Ectodermal cell (in vitro differentiated cells): ENCODE measurements around the gene SF3A2.

Source experiments
- H3K27ac ChIP-seq: 2 replicates; pipeline ENCODE4 v1.7.0; 2013; ENCODE audit warnings: mild to moderate bottlenecking, low read depth, low read length; ENCODE audit not compliant: insufficient read depth, poor library complexity, severe bottlenecking
- H3K27me3 ChIP-seq: 2 replicates; pipeline ENCODE4 v1.7.0; 2013; ENCODE audit warnings: mild to moderate bottlenecking, low read length; ENCODE audit not compliant: insufficient read depth, control insufficient read depth, poor library complexity, severe bottlenecking
- H3K36me3 ChIP-seq: one replicate; pipeline ENCODE4 v1.7.0; 2013; ENCODE audit warnings: low read length; ENCODE audit not compliant: control insufficient read depth, insufficient read depth
- H3K4me1 ChIP-seq: one replicate; pipeline ENCODE4 v1.7.0; 2013; ENCODE audit warnings: low read length; ENCODE audit not compliant: control insufficient read depth, insufficient read depth
- H3K4me3 ChIP-seq: 2 replicates; pipeline ENCODE4 v1.7.0; 2013; ENCODE audit warnings: low read depth, low read length, control low read depth; ENCODE audit not compliant: insufficient read depth
- H3K9me3 ChIP-seq: 2 replicates; pipeline ENCODE4 v1.7.0; 2013; ENCODE audit warnings: mild to moderate bottlenecking, low read length, moderate library complexity; ENCODE audit not compliant: control insufficient read depth
- WGBS, 2 experiments: methylation state at CpG; one replicate each; pipeline ENCODE4 v1.1.7; 2013; ENCODE audit warnings: missing lambda C conversion rate in 2 of 2; 5-methylcytosine and 5-hydroxymethylcytosine counted together

SF3A2 gene

GRCh38 chr19:2247433-2248101 lies 10.9 kb downstream of the SF3A2 start:
- Histone ChIP-seq H3K4me1 (no peaks in the 10 kb centered on the region), H3K9me3 (no peaks in the 10 kb centered on the region), H3K27me3 (peaks cover 30% of the 10 kb centered on the region), H3K27ac (no peak overlapping the region), H3K36me3 (peaks cover 41% of the 10 kb centered on the region), H3K4me3 (no peak overlapping the region)
- 91 to 94% methylated on average over 26 to 28 of the region's 28 CpGs for WGBS, 2 experiments

- Histone ChIP-seq H3K27me3 (peaks cover 39% of the 10 kb centered on the region), H3K4me1 (peaks cover 1% of the 10 kb centered on the region), H3K27ac (no peak overlapping the region), H3K36me3 (peaks cover 38% of the 10 kb centered on the region), H3K9me3 (no peaks in the 10 kb centered on the region), H3K4me3 (no peak overlapping the region)
- WGBS, 2 experiments, result 90 to 94% methylated on average over 21 of the region's 21 CpGs
Measured at GRCh38 chr19:2248136-2249009, 11.7 kb downstream of the SF3A2 start.

- peaks cover 31% of the 10 kb centered on the region for H3K36me3 ChIP-seq
Measured at GRCh38 chr19:2249010-2249866, 12.6 kb downstream of the SF3A2 start, which contains the start of gene AMH. Gene AMH (plus strand): TSS chr19:2249323. CDS start chr19:2249333, 10 bp downstream.

GRCh38 chr19:2249880-2250765 lies 13.5 kb downstream of the SF3A2 start:
- 76% methylated on average over 43 of the region's 43 CpGs for WGBS, 2 experiments
- no peak overlapping the region for H3K27ac ChIP-seq
- H3K27me3 ChIP-seq, result peaks cover 50% of the 10 kb centered on the region
- peaks cover 7% of the 10 kb centered on the region for H3K4me1 ChIP-seq
- H3K36me3 ChIP-seq, result peaks cover 22% of the 10 kb centered on the region
- H3K4me3 ChIP-seq, result no peak overlapping the region
- no peaks in the 10 kb centered on the region for H3K9me3 ChIP-seq

More at GRCh38 chr19:2249010-2249866, 12.6 kb downstream of the SF3A2 start, which contains the start of gene AMH:
- H3K27me3 ChIP-seq, result peaks cover 47% of the 10 kb centered on the region
- peaks cover 7% of the 10 kb centered on the region for H3K4me1 ChIP-seq
- H3K4me3 ChIP-seq, result no peak within 1 kb of the TSS
- H3K9me3 ChIP-seq, result no peaks in the 10 kb centered on the region
- peak within 1 kb of the TSS; percentile 16 for H3K27ac ChIP-seq
- WGBS, 2 experiments, result 89 to 90% methylated on average over 27 of the region's 27 CpGs

GRCh38 chr19:2250766-2251105 lies 14.1 kb downstream of the SF3A2 start:
- Histone ChIP-seq H3K4me3 (no peak overlapping the region), H3K36me3 (peaks cover 16% of the 10 kb centered on the region), H3K27ac (no peak overlapping the region), H3K27me3 (peaks cover 50% of the 10 kb centered on the region), H3K9me3 (no peaks in the 10 kb centered on the region), H3K4me1 (peaks cover 7% of the 10 kb centered on the region)
- WGBS, 2 experiments, result 76 to 77% methylated on average over 40 of the region's 40 CpGs

DNA sequence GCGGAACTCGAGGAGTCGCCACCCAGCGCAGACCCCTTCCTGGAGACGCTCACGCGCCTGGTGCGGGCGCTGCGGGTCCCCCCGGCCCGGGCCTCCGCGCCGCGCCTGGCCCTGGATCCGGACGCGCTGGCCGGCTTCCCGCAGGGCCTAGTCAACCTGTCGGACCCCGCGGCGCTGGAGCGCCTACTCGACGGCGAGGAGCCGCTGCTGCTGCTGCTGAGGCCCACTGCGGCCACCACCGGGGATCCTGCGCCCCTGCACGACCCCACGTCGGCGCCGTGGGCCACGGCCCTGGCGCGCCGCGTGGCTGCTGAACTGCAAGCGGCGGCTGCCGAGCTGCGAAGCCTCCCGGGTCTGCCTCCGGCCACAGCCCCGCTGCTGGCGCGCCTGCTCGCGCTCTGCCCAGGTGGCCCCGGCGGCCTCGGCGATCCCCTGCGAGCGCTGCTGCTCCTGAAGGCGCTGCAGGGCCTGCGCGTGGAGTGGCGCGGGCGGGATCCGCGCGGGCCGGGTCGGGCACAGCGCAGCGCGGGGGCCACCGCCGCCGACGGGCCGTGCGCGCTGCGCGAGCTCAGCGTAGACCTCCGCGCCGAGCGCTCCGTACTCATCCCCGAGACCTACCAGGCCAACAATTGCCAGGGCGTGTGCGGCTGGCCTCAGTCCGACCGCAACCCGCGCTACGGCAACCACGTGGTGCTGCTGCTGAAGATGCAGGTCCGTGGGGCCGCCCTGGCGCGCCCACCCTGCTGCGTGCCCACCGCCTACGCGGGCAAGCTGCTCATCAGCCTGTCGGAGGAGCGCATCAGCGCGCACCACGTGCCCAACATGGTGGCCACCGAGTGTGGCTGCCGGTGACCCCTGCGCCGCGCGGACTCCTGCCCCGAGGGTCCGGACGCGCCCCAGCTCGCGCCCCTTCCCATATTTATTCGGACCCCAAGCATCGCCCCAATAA lies 14.8 kb downstream of the SF3A2 start:
- 79 to 81% methylated on average over 125 of the region's 125 CpGs for WGBS, 2 experiments
- Histone ChIP-seq H3K9me3 (no peaks in the 10 kb centered on the region), H3K27me3 (peaks cover 50% of the 10 kb centered on the region), H3K27ac (no peak overlapping the region), H3K4me1 (peaks cover 7% of the 10 kb centered on the region), H3K36me3 (peaks cover 10% of the 10 kb centered on the region), H3K4me3 (no peak overlapping the region)

- no peak overlapping the region for H3K4me3 ChIP-seq
- H3K9me3 ChIP-seq, result no peaks in the 10 kb centered on the region
- H3K4me1 ChIP-seq, result peaks cover 7% of the 10 kb centered on the region
- peaks cover 50% of the 10 kb centered on the region for H3K27me3 ChIP-seq
- peaks cover 1% of the 10 kb centered on the region for H3K36me3 ChIP-seq
- 75 to 76% methylated on average over 74 of the region's 74 CpGs for WGBS, 2 experiments
- no peak overlapping the region for H3K27ac ChIP-seq
Measured at GRCh38 chr19:2252055-2252796, 15.6 kb downstream of the SF3A2 start.

DNA sequence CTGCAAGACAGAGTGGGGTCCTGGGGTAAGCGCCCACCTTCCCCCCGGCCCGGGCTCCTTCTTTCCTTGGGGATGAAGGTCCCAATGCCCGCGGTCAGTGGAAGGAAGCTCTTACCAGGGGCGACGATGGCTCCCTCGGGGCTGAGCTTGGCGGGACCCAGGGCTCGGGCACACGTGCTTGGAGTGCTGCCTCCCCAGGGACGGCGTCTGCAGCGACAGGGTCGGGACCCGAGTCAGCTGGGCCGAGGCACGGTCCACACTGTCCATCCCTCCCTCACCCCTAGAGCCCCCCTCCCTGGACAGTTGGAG lies 16.1 kb downstream of the SF3A2 start:
- no peaks in the 10 kb centered on the region for H3K36me3 ChIP-seq
- WGBS, 2 experiments, result 44 to 50% methylated on average over 18 of the region's 18 CpGs
- H3K27me3 ChIP-seq, result peaks cover 50% of the 10 kb centered on the region
- H3K4me1 ChIP-seq, result peaks cover 7% of the 10 kb centered on the region
- no peak overlapping the region for H3K27ac ChIP-seq
- H3K4me3 ChIP-seq, result peak overlapping the region; percentile 39
- H3K9me3 ChIP-seq, result no peaks in the 10 kb centered on the region
